ENCODE data around the gene ACOXL. TPM values are rescaled to one million over a fixed set of nuclear protein-coding genes. Genes with fewer than 3 reads are reported as not detected.
"Not testable (repeated sequence)": the region's sequence is repeated elsewhere in the genome, so short reads cannot be mapped to it uniquely, and the experiment has no call there.

The ACOXL gene
- total and polyA plus RNA-seq, 3 experiments from 2014 or later, result 0.27 TPM; not detected in 2

DNA sequence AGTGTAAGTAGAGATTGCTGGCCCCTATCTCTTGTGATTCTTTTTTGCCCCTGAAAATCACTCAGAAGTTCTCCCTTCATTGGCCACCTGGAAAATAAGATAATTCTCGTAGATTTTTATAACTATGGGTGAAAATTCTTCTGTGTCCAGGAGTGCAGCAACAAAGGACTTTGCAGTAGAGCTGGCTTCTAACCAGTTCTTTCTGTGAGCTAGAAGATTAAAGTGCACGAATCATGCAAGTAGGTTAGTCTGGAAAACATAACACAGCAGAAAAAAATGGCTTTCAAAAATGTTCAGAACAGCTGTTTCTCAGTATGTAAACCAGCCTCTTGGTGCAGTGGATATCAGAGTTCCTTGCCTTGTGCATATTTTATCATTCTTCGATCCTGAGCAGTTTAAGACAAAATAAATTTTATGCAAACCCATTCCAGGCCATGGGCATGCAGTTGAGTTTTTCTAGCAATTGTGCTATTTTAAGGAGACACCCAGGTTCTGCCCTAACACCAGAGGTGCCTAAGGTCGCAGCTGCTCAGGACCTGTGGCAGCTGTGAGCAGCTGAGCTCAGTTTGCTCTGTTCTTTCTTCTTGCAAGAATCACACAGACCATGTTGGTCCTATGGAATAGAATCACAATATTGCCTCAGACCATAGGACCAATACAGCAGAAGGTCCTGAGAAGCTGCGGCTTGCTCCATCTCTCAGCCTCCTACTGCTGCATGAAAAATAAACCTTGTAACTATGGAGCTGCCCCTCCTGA lies 307.4 kb downstream of the ACOXL start:
- POLR2A ChIA-PET, result no interaction called here
- H3K36me3 ChIP-seq (ENCODE audit: insufficient read depth, low read length), result no peaks in the 10 kb centered on the region
- H3K27me3 ChIP-seq (ENCODE audit: insufficient read depth, low read length, poor library complexity, severe bottlenecking), result peaks cover 3% of the 10 kb centered on the region
- CTCF ChIA-PET, result no interaction called here
- Mint-ChIP-seq H3K4me1 (no peaks in the 10 kb centered on the region), H3K36me3 (no peaks in the 10 kb centered on the region), H3K27ac (peak overlapping the region in 1 of 8 donors; percentile 3), H3K4me3 (no peak overlapping the region), H3K27me3 (peaks cover 7 to 30% of the 10 kb centered on the region in 2 donors), H3K9me3 (peaks cover 0 to 1% (median 0%) of the 10 kb centered on the region in 5 donors)
- no peaks in the 10 kb centered on the region for H3K4me1 ChIP-seq (ENCODE audit: insufficient read depth, low read length)
- H3K4me3 ChIP-seq (ENCODE audit: low read length), result no peak overlapping the region
- H3K9me3 ChIP-seq (ENCODE audit: low read length), result no peaks in the 10 kb centered on the region
- H3K27ac ChIP-seq (ENCODE audit: low read depth, low read length), result no peak overlapping the region
- no peak for DNase-seq

- no peak overlapping the region for H3K4me3 Mint-ChIP-seq
- POLR2A ChIA-PET, result no interaction called here
These were observed 309.2 kb downstream of the ACOXL start for GRCh38 chr2:111041398-111042202.

DNA sequence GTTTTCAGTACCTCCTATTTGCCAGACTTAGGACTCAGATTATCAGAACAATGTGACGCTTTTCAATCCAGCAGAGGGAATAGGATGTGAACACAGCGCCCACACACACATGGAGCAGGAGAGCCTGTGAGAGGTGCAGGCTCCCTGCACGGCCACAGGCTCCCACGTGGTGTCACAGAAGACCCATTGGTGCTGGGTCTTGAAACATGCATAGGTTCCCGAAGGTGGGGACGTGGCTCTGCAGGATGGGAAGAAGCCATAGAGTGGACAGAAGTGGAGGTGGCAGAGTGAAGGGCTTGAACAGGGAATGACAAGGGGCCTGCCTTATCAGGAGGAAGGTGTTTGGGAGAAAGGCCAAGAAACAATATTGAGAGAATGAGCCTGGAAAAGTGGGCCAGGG lies 309.9 kb downstream of the ACOXL start:
- H3K4me3 Mint-ChIP-seq, result no peak overlapping the region
- H3K27me3 Mint-ChIP-seq, result peaks cover 7 to 18% of the 10 kb centered on the region in 2 donors
- Histone ChIP-seq H3K27me3 (ENCODE audit: insufficient read depth, low read length, poor library complexity, severe bottlenecking) (no peaks in the 10 kb centered on the region), H3K36me3 (ENCODE audit: insufficient read depth, low read length) (no peaks in the 10 kb centered on the region), H3K9me3 (ENCODE audit: low read length) (no peaks in the 10 kb centered on the region), H3K4me1 (ENCODE audit: insufficient read depth, low read length) (no peaks in the 10 kb centered on the region), H3K27ac (ENCODE audit: low read depth, low read length) (no peak overlapping the region), H3K4me3 (ENCODE audit: low read length) (no peak overlapping the region)
- ChIA-PET CTCF (no interaction called here), POLR2A (no interaction called here)
- H3K9me3 Mint-ChIP-seq, result peaks cover 0 to 1% (median 0%) of the 10 kb centered on the region in 5 donors
- H3K36me3 Mint-ChIP-seq, result peaks cover 0 to 6% (median 0%) of the 10 kb centered on the region in 3 donors
- DNase-seq, result no peak
- no peaks in the 10 kb centered on the region for H3K4me1 Mint-ChIP-seq
- H3K27ac Mint-ChIP-seq, result peak overlapping the region in 1 of 8 donors; percentile 88

More at GRCh38 chr2:111041398-111042202, 309.2 kb downstream of the ACOXL start:
- peaks cover 7 to 25% of the 10 kb centered on the region in 2 donors for H3K27me3 Mint-ChIP-seq
- CTCF ChIA-PET, result no interaction called here
- H3K9me3 ChIP-seq (ENCODE audit: low read length), result no peaks in the 10 kb centered on the region
- no peaks in the 10 kb centered on the region for H3K36me3 Mint-ChIP-seq
- peaks cover 2% of the 10 kb centered on the region for H3K27me3 ChIP-seq (ENCODE audit: insufficient read depth, low read length, poor library complexity, severe bottlenecking)
- no peak overlapping the region for H3K27ac Mint-ChIP-seq
- H3K36me3 ChIP-seq (ENCODE audit: insufficient read depth, low read length), result no peaks in the 10 kb centered on the region
- DNase-seq, result no peak
- H3K9me3 Mint-ChIP-seq, result peaks cover 0 to 1% (median 0%) of the 10 kb centered on the region in 5 donors
- no peaks in the 10 kb centered on the region for H3K4me1 Mint-ChIP-seq
- H3K4me1 ChIP-seq (ENCODE audit: insufficient read depth, low read length), result no peaks in the 10 kb centered on the region
- H3K27ac ChIP-seq (ENCODE audit: low read depth, low read length), result no peak overlapping the region
- H3K4me3 ChIP-seq (ENCODE audit: low read length), result no peak overlapping the region

DNA sequence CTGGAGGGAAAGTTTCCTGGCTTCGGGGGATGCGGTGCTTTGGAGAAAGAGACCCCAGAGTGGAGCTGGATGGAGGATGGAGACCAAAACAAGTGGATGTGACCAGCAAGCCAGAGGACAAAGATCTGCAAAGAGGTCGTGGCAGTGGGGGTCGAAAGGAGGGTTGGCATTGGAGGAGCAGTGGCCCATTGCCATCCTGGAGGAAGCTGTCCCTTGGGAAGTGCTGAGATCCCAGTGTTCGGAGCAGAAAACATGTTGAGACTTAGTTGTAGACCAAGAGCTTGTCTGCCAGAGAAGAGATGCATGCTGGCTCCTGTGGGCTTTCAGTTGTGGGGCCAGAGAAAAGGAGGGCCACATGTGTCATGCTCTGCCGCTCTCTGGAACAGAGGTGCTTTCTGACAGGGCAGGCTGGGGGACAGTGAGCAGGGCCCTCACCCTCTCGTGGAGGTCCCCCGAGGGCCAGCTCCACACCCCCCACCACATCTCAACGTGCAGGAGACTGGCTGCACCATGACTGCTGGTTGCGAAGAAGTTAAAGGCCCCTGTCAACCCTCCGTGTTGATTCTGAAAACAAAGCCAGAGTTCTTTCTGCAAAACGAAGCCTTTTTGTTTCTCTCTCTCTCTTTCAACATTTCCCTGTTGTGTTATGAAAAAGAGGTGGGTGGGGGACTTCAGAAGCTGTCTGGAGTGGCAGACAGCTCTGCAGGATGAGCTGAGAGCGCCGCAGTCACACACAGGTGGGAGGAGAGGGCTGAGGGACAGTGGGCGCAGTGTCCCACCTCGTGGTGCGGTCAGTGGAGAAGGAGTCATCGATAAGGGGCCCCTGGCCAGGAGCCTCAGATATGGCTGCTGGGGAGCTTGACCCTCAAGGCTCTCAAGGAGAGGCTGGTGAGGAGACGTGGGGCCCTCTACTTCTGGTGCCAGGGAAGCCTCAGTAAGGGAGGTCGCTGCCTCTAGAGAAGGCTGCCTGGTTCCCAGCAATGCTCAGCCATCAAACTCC lies 310.7 kb downstream of the ACOXL start:
- no peak overlapping the region for H3K27ac ChIP-seq (ENCODE audit: low read depth, low read length)
- no peaks in the 10 kb centered on the region for H3K9me3 ChIP-seq (ENCODE audit: low read length)
- H3K27me3 Mint-ChIP-seq, result peaks cover 7 to 17% of the 10 kb centered on the region in 2 donors
- CTCF ChIA-PET, result no interaction called here
- no peak overlapping the region for H3K4me3 Mint-ChIP-seq
- no peaks in the 10 kb centered on the region for H3K36me3 ChIP-seq (ENCODE audit: insufficient read depth, low read length)
- peak overlapping the region in 1 of 8 donors; percentile 26 for H3K27ac Mint-ChIP-seq
- H3K9me3 Mint-ChIP-seq, result peaks cover 0 to 1% (median 0%) of the 10 kb centered on the region in 5 donors
- H3K36me3 Mint-ChIP-seq, result peaks cover 0 to 6% (median 0%) of the 10 kb centered on the region in 3 donors
- POLR2A ChIA-PET, result no interaction called here
- no peaks in the 10 kb centered on the region for H3K4me1 ChIP-seq (ENCODE audit: insufficient read depth, low read length)
- DNase-seq, result no peak
- H3K4me3 ChIP-seq (ENCODE audit: low read length), result no peak overlapping the region
- H3K4me1 Mint-ChIP-seq, result no peaks in the 10 kb centered on the region
- H3K27me3 ChIP-seq (ENCODE audit: insufficient read depth, low read length, poor library complexity, severe bottlenecking), result no peaks in the 10 kb centered on the region

GRCh38 chr2:111044066-111044465 lies 311.7 kb downstream of the ACOXL start:
- DNase-seq, result no peak
- no peaks in the 10 kb centered on the region for H3K27me3 ChIP-seq (ENCODE audit: insufficient read depth, low read length, poor library complexity, severe bottlenecking)
- ChIA-PET CTCF (no interaction called here), POLR2A (no interaction called here)
- Mint-ChIP-seq H3K27me3 (peaks cover 7 to 17% of the 10 kb centered on the region in 2 donors), H3K9me3 (peaks cover 0 to 1% (median 0%) of the 10 kb centered on the region in 5 donors), H3K36me3 (peaks cover 0 to 6% (median 0%) of the 10 kb centered on the region in 3 donors), H3K27ac (peak overlapping the region in 1 of 8 donors; percentile 66), H3K4me1 (no peaks in the 10 kb centered on the region), H3K4me3 (no peak overlapping the region)
- H3K4me3 ChIP-seq (ENCODE audit: low read length), result no peak overlapping the region
- no peaks in the 10 kb centered on the region for H3K4me1 ChIP-seq (ENCODE audit: insufficient read depth, low read length)
- no peaks in the 10 kb centered on the region for H3K36me3 ChIP-seq (ENCODE audit: insufficient read depth, low read length)
- H3K27ac ChIP-seq (ENCODE audit: low read depth, low read length), result no peak overlapping the region
- no peaks in the 10 kb centered on the region for H3K9me3 ChIP-seq (ENCODE audit: low read length)

DNA sequence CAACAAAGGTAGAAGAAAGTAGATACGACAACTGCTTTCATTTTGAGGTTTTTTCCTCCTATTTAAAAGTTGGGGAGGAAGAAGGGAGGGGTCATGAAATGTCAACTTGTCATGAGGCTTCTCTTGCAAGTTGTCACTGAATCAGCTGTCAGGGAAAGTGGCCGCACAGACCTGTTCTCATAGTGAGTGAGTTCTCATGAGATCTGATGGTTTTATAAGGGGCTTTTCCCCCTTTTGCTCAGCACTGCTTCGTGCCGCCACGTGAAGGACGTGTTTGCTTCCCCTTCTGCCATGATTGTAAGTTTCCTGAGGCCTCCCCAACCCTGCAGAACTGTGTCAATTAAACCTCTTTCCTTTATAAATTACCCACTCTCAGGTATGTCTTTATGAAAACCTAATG lies 312.9 kb downstream of the ACOXL start:
- H3K9me3 Mint-ChIP-seq; H3K9me3 ChIP-seq (ENCODE audit: low read length); H3K4me3 Mint-ChIP-seq; H3K36me3 ChIP-seq (ENCODE audit: insufficient read depth, low read length); H3K27ac ChIP-seq (ENCODE audit: low read depth, low read length); H3K4me1 ChIP-seq (ENCODE audit: insufficient read depth, low read length); H3K4me1 Mint-ChIP-seq; POLR2A ChIA-PET; H3K36me3 Mint-ChIP-seq; H3K4me3 ChIP-seq (ENCODE audit: low read length); DNase-seq; H3K27ac Mint-ChIP-seq; H3K27me3 ChIP-seq (ENCODE audit: insufficient read depth, low read length, poor library complexity, severe bottlenecking); CTCF ChIA-PET: not testable (repeated sequence)
- peaks cover 7 to 17% of the 10 kb centered on the region in 2 donors for H3K27me3 Mint-ChIP-seq

- DNase-seq, result no peak
- H3K4me1 ChIP-seq (ENCODE audit: insufficient read depth, low read length), result peaks cover 8% of the 10 kb centered on the region
- no peak overlapping the region for H3K27ac ChIP-seq (ENCODE audit: low read depth, low read length)
- H3K27ac Mint-ChIP-seq, result no peak overlapping the region
- H3K36me3 ChIP-seq (ENCODE audit: insufficient read depth, low read length), result no peaks in the 10 kb centered on the region
- H3K9me3 Mint-ChIP-seq, result peaks cover 0 to 1% (median 0%) of the 10 kb centered on the region in 5 donors
- no peak overlapping the region for H3K4me3 ChIP-seq (ENCODE audit: low read length)
- CTCF ChIA-PET, result no interaction called here
- H3K27me3 Mint-ChIP-seq, result peaks cover 4 to 17% of the 10 kb centered on the region in 2 donors
- no peak overlapping the region for H3K4me3 Mint-ChIP-seq
- H3K9me3 ChIP-seq (ENCODE audit: low read length), result no peaks in the 10 kb centered on the region
- H3K27me3 ChIP-seq (ENCODE audit: insufficient read depth, low read length, poor library complexity, severe bottlenecking), result no peaks in the 10 kb centered on the region
- peaks cover 0 to 6% (median 0%) of the 10 kb centered on the region in 3 donors for H3K36me3 Mint-ChIP-seq
- POLR2A ChIA-PET, result no interaction called here
- peaks cover 10 to 15% (median 12%) of the 10 kb centered on the region in 3 donors for H3K4me1 Mint-ChIP-seq
These were observed 313.5 kb downstream of the ACOXL start for GRCh38 chr2:111045771-111046444.

Data from CD8-positive, alpha-beta memory T cell (primary cell).